Hematopoietic multipotent progenitor cell treated with erythropoietin and hydrocortisone succinate and interleukin-3 and kit ligand, for 17 days (in vitro differentiated cells): Measurements from ENCODE around the gene TBC1D20.
A peak's percentile ranks its signal among the peaks of the same experiment; 100 is the strongest.
"Not testable (repeated sequence)": the region's sequence is repeated elsewhere in the genome, so short reads cannot be mapped to it uniquely, and the experiment has no call there.

ENCODE experiments used
- DNase-seq: peaks from one replicate; pipeline ENCODE4 v3.0.0-alpha.2; 2015; ENCODE audit warnings: low spot score

The TBC1D20 gene

GRCh38 chr20:462199-462991, at the start of gene TBC1D20:
TSS of gene TBC1D20 (minus strand) at chr20:462533. CDS start at chr20:462405, 128 bp downstream.
- peak; percentile 93 for DNase-seq

DNA sequence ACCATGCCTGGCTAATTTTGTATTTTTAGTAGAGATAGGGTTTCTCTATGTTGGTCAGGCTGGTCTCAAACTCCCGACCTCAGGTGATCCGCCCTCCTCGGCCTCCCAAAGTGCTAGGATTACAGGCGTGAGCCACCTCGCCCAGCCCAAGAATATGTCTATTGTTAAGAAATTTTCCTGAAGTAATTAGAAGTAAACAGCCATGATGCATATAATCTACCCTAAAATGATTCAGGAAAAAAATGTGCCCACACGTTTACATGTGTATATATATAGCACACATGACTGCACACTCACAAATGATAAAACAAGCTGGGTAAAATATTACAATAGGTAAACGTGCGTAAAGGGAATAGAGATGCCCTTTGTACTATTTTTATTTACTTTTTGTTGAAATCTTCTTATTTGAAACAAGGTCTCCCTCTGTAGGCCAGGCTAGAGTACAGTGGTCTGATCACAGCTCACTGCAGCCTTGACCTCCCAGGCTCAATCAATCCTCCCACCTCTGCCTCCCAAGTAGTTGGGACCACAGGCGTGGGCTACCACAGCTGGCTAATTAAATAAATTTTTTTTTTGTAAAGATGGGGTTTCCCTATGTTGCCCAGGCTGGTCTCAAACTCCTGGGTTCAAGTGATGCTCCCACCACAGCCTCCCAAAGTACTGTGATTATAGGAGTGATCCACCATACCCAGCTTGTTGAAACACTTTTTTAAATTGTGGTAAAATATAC, 48.2 kb upstream of the TBC1D20 start:
- not testable (repeated sequence) for DNase-seq

DNA sequence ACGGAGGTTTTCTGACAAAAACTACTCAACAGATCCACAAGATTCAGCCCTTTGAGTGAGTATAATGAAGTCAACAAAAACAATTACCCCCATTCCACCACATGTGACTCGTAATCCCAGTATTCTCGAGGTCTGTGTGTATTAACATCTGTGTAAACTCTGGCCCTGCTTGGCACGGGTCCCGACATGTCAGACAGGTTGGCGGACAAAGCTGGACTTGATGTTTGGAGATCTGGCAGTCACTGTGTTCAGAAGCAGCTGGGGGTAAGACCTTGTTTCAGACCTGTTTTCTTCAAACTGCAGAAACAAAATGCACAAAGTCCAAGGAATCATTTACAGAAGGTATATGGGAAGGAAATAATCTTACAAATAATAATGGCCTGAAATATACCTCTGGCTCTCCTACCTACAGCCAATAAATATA, 46.0 kb upstream of the TBC1D20 start:
- not testable (repeated sequence) for DNase-seq

DNA sequence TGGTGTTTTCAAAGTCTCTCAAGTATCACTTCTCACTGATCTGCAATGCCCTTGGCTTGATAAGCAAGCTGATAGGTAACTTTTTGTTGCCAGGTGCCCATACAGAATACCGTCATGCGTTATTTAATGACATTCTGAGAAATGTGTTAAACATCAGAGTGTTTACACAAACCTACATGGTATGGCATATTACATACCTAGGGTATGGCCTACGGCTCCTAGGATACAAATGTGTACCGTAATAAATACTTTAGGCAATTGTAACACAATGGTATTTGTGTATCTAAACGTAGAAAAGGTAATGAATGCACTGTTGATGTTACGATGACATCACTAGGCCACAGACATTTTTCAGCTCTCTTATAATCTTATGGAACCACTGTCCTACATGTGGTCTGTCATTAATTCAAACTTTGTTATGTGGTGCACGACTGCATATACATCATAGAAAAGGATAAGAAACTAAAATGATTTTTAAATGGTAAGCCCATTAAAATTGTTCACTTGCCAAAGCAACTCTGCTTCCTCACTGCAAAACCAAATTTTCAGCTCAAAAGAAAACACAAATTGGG, 45.5 kb upstream of the TBC1D20 start:
- no peak for DNase-seq

DNA sequence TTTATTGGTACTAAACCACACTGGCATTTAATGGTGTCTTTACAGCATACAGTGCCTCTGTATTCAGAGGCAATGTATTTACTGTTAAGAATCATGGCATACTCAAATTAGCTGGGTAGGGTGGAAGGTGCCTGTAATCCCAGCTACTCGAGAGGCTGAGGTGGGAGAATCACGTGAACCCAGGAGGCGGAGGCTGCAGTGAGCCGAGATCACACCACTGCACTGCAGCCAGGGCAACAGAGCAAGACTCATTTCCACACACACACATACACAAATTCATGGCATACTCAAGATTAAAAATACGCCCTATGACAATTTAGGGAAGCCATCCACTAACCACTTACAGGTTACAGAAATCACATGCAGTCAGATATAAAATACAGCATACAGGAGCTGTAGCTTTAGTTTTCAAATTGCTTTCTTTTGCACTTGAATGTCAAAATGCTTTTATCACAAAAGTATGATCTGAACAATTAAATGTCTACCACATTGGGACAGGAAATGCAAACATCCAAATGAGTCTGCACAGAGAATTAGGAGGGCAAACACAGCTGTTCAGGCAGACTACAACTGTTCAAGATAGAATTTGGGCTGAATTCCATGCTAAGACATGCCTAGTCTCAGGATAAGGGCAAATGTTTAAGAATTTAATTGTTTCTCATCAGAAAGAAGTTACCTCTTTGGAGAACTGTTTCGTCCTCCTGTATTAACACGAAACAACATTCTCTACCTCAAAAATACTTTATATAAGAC, 44.8 kb upstream of the TBC1D20 start:
- DNase-seq, result no peak

GRCh38 chr20:504632-505075, 42.3 kb upstream of the TBC1D20 start:
- DNase-seq, result no peak

- no peak for DNase-seq
Measured at GRCh38 chr20:503048-503737, 40.9 kb upstream of the TBC1D20 start.

DNA sequence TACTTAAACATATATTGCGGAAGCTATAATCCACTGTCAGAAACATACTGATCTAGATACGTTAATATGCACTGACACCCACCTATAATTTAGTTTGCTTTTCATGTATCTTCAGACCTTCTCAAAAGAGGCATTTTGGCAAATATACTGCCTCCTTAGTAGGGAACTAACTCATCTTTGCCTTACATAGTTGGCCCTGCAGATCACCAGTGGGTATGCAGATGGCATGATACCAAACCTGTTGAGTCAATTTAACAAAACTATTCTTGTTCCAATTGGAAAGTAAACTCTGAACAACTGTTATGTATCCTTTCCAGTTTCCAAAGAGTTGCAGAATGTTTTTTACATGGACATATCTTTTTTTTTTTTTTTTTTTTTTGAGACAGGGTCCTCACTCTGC, 35.6 kb upstream of the TBC1D20 start:
- no peak for DNase-seq

DNA sequence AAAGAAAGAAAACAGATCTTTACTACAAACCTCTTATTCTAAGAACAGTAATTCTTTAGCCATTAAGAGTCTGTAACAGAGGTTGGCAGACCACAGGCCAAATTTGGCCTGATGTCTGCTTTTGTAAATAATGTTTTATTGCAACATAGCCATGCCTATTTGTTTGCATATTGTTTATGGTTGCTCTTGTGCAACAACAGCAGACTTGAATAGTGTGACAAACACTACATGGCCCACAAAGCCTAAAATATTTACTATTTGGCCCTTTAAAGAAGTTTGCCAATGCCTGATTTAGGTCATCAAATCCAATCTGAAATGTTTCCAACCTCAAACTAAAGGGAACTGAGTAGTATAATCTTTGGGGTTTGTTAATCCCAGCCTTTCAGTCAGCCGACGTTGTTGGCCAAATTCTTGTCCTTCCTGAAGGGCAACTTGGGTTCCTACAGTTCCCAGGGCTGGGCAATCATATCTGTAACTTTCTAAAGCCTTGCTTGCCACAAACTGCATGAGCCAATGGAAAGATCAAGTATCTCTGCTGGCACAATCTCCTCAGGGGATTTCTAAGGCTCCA, 33.9 kb upstream of the TBC1D20 start:
- DNase-seq, result no peak

DNA sequence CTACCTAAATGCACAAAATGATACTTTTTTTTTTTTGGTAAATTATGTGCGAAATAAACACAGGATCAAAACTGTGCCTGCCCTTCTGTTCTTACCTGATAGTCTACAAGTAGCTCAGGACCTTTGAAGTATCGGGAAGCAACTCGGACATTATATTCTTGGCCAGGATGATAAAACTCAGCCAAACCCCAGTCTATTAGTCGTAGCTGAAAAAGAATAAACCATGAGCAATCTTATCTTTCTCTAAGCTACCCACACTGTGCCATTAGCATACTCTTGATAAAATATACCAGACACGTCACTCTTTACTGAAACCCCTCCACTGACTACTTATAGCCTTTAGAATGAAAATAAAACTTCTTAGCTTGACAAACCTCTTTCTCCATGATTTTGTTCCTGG, 29.8 kb upstream of the TBC1D20 start:
- no peak for DNase-seq

GRCh38 chr20:487655-488054, 25.3 kb upstream of the TBC1D20 start:
- DNase-seq, result no peak

- no peak for DNase-seq
Measured at GRCh38 chr20:483815-484644, 21.7 kb upstream of the TBC1D20 start.

DNA sequence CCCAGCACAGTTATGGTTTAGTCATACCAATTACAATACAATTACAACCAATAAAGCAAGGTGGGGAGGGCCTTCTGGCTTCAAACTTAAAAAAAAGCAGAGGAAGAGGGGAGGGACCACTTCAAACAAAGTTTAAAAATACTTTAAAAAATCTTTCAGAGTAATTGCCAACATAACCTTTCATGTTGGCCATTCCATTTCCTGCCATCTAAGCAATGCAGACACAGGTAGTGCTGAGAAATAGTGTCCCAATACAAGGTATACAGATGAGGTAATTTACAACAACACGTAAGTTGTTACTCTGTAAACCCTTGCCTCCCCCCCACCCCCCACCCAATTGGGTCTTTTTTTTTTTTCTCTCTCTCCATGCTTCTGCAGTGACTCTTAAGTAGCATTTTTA, 18.8 kb upstream of the TBC1D20 start:
- DNase-seq, result no peak

DNA sequence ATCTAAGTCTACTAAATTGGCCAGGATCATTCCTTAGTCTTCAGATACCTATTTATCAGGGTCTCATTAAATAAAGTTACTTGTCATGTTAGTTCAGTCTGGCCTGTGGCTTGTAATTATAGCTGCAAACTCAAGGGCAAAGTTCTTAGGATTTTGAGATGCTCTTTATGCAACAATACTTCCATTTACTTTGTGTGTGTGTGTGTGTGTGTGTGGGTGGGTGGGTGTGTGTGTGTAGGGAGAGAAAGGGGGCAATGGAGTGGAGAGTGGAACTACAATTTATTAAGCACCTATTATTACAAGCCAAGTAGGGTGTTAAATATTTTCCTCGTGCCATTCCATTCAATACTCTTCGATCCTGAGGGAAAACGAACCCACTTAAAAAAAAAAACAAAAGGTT, 17.7 kb upstream of the TBC1D20 start:
- DNase-seq, result no peak

DNA sequence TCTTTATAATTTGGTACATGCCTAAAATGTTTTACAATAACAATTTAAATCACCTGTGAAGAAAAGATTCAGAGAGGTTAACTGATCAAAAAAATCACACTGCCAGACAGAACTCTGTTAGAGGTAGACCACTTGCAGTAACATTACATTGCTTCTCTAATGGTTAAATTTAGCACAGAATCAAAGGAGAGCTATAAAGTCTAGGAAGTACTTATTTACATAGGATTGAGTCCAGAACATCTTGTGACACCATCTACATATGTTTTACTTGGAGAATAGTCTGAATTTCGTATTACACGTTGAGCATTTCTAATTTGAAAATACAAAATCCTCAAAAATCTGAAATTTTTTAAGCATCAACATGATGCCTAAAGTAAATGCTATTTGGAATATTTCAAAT, 17.2 kb upstream of the TBC1D20 start:
- DNase-seq, result no peak

DNA sequence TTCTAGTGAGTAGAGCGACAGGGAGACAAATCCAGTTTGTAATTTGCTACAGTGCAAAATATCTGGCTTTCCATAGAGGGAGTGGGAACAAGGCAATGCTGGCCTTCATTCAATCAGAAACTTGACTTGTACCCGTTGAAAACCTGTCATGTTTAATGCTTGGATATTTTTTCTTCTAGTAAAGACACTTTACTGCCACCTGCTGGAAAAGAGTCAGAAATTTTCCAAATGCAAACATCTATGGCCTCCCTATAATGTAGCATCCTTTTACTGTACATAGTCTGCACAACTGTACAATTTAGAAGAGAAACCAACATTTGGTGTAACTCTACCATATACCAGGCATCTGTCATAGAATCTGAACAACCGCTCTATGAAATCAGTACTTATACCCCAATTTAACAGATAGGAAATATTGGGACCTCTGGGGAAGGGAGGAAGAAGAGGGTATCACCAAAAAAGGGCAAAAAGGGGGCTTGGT, 16.7 kb upstream of the TBC1D20 start:
- peak; percentile 88 for DNase-seq

DNA sequence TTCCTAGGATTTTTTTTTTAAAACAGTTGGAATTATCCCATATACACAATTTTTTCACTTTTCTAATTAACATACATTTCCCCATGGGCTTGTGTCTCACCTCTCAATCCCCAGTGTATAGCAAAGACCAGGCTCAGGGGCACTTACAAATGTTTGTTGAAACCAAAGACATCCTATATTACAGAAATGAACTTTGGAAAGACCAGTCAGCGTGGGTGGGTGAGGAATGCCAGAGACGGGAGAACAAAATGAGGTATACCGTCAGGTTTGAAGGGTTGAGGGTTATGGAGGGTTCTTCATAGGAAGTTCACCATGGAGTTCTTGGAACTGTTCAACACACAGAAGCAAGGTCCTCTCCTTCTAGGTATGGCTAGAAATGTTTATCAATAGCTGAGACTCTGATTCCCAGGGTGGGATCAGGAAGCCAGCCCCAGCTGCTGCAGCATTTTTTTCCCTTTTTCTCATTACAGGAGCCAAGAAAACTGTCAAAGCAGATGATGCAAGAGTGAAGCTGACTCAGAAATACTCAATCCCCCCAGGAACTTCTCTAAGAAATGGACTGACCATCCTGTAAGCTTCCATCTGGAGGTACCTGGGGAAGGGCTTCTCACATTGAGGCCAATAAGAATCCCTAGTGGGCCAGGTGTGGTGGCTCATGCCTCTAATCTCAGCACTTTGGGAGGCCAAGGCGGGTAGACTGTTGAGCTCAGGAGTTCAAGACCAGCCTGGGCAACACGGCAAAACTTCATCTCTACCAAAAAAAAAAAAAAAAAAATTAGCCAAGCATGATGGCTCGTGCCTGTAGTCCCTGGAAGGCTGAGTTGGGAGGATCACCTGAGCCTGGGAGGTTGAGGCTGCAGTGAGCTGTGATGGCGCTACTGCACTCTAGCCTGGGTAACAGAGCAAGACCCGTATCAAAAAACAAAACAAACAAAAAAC, 15.9 kb upstream of the TBC1D20 start:
- no peak for DNase-seq

DNA sequence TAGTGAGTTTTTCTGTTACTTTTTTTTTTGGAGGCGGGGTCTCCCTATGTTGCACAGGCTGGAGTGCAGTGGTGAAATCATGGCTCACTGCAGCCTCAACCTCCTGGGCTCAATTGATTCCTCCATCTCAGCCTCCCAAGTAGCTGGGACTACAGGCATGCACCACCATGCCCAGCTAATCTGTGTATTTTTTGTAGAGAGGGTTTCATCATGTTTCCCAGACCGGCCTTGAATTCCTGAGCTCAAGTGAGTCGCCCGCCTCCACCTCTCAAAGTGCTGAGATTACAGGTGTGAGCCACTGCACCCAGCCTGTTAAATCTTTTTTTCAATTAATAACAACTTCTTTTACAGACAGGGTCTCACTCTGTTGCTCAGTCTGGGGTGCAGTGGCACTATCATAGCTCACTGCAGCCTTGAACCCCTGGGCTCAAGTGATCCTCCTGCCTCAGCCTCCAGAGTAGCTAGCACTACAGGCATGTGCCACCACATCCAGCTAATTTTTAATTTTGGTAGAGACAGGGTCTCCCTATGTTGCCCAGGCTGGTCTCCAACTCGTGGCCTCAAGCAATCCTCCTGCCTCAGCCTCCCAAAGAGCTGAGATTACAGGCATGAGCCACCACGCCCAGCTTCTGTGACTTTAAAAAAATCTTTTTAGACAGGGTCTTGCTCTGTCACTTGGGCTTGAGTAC, 14.4 kb upstream of the TBC1D20 start:
- not testable (repeated sequence) for DNase-seq
